ENCODE data around the gene SERPINE3. TPM values are rescaled to one million over a fixed set of nuclear protein-coding genes. Genes with fewer than 3 reads are reported as not detected.
A peak's percentile ranks its signal among the peaks of the same experiment; 100 is the strongest.

Gene SERPINE3
- total RNA-seq, 1 donor from 2014 or later, result not detected

DNA sequence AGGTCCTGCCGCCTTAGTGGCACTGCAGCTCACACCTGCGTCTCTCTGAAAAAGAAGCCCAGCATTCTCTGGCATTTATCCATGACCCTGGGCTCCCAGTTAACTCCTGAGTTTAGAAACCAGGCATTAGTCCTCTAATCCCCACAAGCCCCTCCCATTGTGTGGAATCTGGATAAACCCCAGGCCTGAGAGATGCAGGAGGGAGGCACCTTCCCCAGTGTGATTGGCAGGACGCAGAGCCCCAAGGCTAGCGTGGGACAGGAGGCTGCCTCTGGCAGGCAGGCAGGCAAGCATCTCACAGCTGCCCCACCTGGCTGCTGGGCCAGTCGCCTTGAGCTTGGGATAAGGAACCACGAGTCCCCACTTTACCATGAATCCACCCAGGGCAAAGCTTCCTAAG lies 11.0 kb upstream of the SERPINE3 start:
- no peak for DNase-seq (ENCODE audit: low read depth in 2 of 2)

DNA sequence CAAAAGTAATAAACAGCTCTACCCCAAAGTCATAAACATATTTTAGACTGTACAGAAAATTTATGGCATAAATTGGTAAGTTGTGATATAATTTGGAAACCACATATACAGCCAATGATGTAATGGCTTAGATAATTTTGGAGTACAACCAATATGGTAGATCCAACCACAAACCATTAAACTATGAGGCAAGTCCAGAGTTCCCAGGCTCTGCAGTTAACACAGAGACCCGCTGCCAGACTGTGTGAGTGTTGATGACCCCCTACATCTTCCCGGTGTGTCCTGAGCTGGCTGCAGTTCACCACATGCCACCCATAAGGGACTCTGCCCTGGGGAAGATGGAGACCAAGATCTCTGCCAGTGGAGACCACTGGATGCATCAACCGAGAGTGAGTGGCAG lies 9.9 kb upstream of the SERPINE3 start:
- no peak for DNase-seq (ENCODE audit: low read depth in 2 of 2)

DNA sequence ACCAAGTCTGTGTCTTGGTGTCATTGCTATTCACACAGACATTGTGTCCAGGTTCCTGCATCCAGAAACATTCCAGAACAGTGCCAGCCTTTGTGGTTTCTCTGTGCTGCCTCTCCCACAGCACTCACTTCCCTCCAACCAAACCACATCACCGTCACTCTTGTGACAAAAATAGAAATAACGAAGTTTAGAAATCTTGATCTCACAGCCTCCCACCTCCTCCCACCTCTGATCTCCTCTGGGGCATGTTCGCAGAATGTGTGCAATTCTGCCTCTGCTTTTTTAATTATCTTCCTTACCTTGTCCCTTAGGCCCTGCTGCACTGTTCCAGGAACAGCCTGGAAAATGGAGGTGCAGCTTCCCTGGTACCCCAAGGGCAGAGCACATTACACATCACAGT lies 8.7 kb upstream of the SERPINE3 start:
- no peak for DNase-seq (ENCODE audit: low read depth in 2 of 2)

DNA sequence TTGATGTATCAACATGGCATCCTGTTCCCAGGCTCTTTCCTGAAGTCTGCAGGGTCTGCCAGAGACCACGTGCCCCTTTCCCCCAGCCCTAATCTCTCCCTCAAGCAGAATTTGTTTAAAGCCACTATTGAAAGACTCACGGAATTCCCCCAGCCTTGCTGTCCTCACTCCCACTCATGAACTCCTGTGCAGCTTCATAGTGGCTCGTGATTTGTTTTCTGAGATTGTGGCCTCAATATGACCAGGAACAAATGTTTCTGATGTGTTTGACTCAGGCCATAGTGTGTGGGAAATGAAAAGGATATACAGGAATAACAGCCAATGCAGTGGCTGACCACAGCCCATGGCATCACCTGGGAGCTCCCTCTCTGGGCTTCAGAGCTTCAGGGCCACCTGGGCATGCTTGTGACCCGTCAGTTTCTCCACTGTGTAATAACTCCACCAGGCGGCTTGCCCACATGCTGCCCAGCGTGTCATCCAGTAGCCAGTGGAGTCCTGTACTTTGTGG lies 8.1 kb upstream of the SERPINE3 start:
- no peak for DNase-seq (ENCODE audit: low read depth in 2 of 2)

- no peak for DNase-seq (ENCODE audit: low read depth in 2 of 2)
Observed at GRCh38 chr13:51332566-51333361, 6.7 kb upstream of the SERPINE3 start.

DNA sequence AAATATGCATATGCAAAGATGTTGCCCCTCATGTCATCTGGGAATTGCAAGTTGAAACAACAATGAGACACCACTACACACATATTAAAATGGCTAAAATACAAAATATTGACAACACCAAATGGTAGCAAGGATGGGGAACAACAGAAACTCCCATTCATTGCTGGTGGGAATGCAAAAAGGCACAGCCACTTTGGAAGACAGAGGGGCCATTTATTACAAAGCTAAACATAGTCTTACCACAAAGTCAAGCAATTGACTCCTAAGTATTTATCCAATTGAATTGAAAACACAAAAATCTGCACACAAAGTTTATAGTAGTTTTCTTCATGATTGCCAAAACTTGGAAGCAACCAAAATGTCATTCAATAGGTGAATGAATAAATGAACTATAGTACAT lies 6.1 kb upstream of the SERPINE3 start:
- DNase-seq (ENCODE audit: low read depth in 2 of 2), result no peak

- DNase-seq (ENCODE audit: low read depth in 2 of 2), result no peak
Observed at GRCh38 chr13:51333826-51334225, 5.7 kb upstream of the SERPINE3 start.

DNA sequence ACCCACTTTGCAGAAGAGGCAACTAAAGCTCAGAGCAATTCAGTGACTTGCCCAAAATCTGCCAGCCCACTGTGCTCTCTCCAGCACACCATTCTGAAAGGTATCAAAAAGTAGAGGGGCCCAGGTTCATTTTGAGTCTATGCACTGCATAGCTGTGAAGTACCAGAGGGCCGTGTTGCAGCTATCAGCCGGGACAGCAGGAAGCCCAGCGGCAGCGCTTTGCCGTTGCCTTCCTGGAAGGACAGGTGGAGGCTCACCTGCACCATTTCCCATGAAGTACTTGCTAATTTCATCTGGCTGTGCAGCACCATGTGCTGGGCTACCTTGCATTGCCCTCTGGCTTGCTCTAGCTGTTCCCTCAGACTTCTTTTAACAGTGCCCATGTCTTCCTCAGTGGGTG lies 2.7 kb upstream of the SERPINE3 start:
- DNase-seq (ENCODE audit: low read depth in 2 of 2), result no peak

DNA sequence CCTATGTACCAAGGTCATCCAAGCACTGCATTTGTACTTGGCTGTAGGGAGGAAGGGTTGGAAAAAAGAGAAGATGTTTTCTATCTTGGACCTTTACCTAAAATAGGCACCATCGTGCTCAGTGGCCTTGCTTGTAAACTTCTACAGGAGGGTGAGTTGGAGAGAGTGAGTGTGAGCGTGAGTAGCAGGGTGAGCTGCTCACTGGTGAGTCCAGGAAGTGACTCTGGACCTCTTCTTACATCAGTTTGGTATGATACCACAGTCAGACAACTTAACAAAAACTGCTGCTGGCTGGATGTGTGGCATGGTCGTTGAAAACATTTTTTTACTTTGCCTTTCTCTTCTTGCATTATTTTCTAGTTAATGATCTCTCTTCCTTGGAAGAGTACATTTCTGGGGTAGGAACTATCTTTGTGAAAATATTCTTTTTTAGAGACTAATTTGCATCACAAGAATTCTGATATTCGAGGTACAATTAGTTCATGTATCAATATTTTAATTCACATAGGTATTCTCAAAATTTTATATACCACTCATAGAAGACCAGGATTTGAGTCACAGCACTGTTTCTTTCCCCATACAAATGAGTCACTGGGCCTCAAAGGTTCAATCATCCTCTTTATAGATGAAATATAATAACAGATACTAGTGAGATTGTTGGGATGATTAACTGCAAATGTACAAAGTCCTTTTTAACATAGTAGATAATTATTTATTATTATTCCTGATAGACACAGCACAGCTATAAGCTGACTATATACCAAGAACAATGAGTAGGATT lies 651 bp downstream of the SERPINE3 start:
- DNase-seq (ENCODE audit: low read depth in 2 of 2), result no peak

DNA sequence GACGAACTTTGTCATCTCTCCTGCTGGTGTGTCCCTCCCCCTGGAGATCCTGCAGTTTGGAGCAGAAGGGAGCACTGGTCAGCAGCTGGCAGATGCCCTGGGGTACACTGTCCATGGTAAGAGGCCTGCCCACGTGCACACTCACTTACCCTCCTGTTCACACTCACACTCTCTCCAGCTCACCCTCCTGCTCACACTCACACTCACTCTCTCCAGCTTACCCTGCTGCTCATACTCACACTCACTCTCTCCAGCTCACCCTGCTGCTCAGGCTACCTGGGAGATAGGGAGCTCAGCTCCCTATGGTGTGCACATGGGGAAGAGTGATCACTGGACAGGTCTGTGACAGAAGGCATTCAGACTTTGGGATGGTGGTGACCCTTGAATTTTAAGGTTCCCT lies 1.7 kb downstream of the SERPINE3 start:
- DNase-seq (ENCODE audit: low read depth in 2 of 2), result no peak

- no peak for DNase-seq (ENCODE audit: low read depth in 2 of 2)
Observed at GRCh38 chr13:51341791-51342190, 2.3 kb downstream of the SERPINE3 start.

DNA sequence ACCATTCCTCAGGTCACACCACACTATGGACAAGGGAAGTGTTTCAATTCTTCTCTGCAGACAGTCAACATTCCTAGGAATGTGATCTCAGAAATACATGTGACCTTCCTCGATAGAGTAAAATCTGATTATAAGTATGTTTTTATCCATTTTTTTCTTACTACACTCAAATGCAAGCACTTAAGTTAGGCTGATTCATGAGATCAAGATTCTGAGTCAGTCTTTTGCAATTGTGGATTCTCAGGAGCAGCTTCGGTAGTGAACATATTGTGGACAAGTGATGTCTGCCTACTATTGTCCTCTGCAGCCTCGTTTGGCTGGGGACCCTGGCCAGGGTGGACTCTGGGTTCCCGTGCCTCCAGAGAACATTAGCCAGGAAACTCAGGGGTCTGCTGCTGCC lies 3.2 kb downstream of the SERPINE3 start:
- DNase-seq (ENCODE audit: low read depth in 2 of 2), result no peak

GRCh38 chr13:51343475-51343874 lies 4.0 kb downstream of the SERPINE3 start:
- no peak for DNase-seq (ENCODE audit: low read depth in 2 of 2)

GRCh38 chr13:51346397-51346796 lies 6.9 kb downstream of the SERPINE3 start:
- DNase-seq (ENCODE audit: low read depth in 2 of 2), result no peak

GRCh38 chr13:51347099-51347498 lies 7.6 kb downstream of the SERPINE3 start:
- DNase-seq (ENCODE audit: low read depth in 2 of 2), result no peak

DNA sequence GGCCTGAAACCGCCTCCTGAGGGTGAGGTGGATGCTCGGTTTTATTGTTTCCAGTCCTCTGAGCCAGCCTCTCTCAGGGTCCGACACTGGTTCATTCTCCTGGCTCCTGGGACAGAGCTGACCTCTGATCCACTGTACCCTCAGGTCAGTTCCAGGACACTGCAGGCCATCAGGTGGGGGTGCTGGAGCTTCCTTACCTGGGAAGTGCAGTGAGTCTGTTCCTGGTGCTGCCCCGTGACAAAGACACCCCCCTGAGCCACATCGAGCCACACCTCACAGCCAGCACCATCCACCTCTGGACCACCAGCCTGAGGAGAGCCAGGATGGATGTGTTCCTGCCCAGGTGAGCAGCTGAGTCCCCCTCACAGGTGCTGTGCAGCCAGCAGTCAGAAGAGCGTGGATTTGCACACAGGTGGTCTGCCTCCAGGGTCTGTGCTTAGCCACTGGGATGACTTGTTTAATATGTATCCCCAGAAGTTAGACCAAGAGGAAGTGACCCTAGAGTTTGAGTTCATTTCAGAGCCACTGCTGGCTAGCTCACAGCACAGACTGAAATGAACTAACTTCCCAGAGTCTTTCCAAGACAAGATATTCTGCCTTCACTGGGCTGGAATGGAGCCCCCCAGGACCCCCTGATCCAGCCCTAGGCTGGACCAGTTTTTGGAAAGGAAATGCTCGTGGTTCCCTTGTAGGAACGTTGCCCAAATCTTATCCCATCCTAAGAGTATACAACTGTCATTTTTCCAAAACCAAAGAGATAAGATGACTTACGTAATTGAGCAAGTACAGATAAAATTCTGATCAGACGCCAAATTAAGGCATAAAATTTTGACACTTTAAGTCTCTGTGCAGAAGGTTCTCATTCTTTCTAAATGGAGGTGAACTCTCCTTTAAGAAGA lies 8.8 kb downstream of the SERPINE3 start:
- DNase-seq (ENCODE audit: low read depth in 2 of 2), result no peak

- no peak for DNase-seq (ENCODE audit: low read depth in 2 of 2)
Observed at GRCh38 chr13:51349016-51349415, 9.5 kb downstream of the SERPINE3 start.

DNA sequence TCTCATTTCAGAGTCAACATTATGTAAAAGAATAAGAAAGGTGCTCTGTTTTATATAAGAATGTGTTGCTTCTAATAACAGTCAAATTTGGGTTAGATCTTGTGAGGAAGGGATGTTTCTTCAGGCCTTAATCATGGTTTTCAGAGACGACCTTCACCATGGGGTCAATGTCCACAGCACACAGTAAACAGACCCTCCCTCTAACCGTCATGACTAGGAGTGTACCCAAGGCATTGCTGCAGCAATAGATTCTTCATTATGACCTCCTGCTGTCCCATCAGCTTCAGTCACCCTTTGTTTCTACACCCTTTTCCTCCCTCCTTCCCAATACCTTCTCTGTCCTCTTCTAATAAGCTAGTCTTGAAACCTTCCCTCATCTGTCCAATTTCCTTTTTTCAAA lies 15.7 kb downstream of the SERPINE3 start:
- no peak for DNase-seq (ENCODE audit: low read depth in 2 of 2)

DNA sequence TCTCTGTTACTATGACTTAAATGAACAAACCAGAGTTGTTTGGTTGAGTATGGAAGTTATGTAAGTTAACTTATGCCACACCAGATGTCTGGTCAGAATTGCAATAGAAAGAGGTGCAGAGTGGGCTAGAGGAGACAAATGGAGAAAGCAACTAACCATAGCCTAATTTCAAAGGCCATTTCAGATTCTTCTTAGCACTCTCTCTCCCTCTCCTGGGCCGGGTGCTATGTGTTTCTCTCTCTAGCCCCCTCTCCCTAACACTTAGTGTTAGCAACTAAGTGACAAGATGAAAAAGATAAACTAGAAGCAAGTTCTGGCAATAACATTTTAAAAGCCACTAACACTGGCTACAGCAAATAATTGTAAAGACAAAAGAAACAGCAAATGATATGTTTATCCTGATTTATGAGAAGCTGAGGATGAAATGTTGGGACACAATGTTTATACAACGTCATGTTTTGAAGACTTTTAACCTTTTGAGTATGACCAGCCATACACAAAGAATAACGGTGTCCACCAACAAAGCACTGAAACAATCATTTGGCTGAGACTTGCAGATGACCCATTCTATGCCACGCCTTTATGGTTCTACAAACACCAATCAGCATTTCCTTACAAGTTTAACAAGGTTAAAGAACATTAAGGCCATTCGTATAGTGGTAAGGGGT lies 18.6 kb downstream of the SERPINE3 start:
- DNase-seq (ENCODE audit: low read depth in 2 of 2), result peak in 1 of 2 donors; percentile 37

GRCh38 chr13:51359352-51359751 lies 19.9 kb downstream of the SERPINE3 start:
- no peak for DNase-seq (ENCODE audit: low read depth in 2 of 2)

DNA sequence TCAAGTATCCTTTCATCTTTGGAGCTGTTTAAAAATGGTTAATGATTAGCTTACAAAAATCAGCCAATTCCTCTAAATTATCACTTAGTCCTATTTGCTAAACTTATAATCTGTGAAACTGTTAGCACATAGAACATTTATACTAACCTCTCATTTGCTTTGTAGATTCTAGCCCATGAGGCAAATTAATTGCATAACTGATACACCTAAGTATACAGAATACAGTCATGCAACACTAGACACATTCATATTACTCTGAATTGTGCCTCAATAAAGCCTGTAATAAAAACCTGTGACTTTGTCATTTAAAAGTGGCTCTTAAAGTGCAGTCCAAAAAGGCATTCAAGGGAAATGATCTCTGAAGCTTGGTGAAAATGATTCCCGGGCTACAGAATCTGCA lies 21.0 kb downstream of the SERPINE3 start:
- DNase-seq (ENCODE audit: low read depth in 2 of 2), result no peak
